H54 (cell line): Measurements from ENCODE around the gene LAMC1.

Source experiments
- DNase-seq: peaks from one replicate; pipeline ENCODE4 v3.0.0; 2011; ENCODE audit warnings: low spot score, mixed read lengths; ENCODE audit not compliant: insufficient read length
- FAIRE-seq: peaks from 3 replicates; lab custom pipeline; 2011; peaks lifted over from hg19 to GRCh38; lab: Jason Lieb, UNC
- POLR2A ChIP-seq: IDR thresholded peaks from 2 replicates; pipeline ENCODE4 v1.6.1; 2011; ENCODE audit warnings: low read depth, mild to moderate bottlenecking, low read length

Gene LAMC1

GRCh38 chr1:183186841-183187240 lies 163.6 kb downstream of the LAMC1 start:
- DNase-seq (no peak), FAIRE-seq (no peak)
- TF ChIP-seq POLR2A: no peak

- no peak for FAIRE-seq
- no peak for TF ChIP-seq POLR2A
- DNase-seq: no peak
Measured at GRCh38 chr1:183188240-183188639, 165.0 kb downstream of the LAMC1 start.

DNA sequence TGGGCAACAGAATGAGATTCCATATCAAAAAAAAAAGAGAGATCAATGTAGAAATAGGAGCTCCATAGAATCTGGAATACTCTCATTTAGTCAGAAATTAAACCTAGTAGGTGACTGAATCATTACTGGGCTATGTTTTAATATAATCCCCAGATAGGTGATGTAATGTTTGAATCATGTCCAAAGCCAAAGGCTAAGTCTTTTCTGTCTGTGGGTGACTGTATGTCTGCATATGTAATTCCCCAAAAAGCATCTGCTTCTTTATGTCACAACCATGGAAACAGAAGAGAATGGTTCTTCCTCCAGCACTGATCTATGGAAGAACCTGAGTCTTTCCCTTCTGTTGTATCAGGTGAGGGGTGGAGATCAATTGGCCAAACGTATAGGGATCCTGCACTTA lies 168.6 kb downstream of the LAMC1 start:
- TF ChIP-seq POLR2A: no peak
- FAIRE-seq (peak; percentile 57), DNase-seq (peak; percentile 42)

GRCh38 chr1:183193963-183194525 lies 170.8 kb downstream of the LAMC1 start:
- no peak for TF ChIP-seq POLR2A
- no peak for DNase-seq
- FAIRE-seq: no peak

DNA sequence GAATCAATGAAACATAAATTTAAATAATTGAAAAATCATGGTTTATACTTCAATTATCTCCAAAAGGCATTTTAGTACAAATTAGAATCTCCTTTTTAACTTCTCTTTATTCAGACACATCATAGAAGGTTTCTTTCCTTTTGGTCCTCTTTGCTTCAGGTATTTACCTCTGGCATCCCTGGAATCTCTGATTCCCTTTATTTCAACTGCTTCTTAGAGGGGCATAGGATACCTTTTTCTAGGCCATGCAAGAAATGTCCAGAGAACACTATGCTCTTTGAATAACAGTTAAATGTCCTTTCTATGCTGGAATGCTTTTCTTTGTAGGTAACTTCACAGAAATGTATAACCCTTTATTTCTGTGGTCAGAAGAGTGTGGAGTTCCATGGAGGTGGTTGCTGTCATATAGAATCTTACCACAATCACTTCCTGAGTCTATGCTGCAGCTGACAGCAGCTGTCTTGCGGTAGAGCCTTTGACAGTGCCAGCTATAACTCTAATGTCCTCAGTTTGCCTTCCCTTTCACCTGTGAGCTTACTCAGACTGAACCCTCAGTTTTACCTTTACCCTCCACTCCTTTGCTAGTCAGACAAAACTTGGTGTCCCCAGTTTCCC lies 171.4 kb downstream of the LAMC1 start:
- no peak for FAIRE-seq
- TF ChIP-seq POLR2A: no peak
- no peak for DNase-seq

DNA sequence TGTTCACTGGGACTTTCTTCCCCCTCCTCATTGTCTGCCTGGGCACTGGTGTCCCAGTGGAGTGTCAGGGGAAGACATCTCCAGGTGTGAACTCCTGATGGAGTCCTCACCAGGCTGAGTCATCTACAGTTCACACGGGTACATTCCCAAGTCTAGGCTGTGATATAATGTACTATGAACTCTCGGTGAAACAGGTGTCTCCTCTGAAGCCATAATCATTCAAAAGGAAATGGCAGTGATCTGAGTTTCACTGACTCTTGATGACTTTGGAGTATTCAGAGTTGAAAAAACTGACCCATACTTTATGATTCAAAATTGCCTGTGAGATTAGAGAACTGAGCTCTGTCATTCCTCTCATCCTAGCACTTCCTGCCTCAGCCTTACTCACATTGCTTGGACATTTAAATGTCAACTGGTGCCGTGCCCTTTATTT lies 171.9 kb downstream of the LAMC1 start:
- DNase-seq (no peak), FAIRE-seq (peak; percentile 62)

More for the DNA sequence above, 171.9 kb downstream of the LAMC1 start:
- no peak for TF ChIP-seq POLR2A
